Measurements from ENCODE around the gene PANX2.

The PANX2 gene

GRCh38 chr22:50173311-50173982 lies 2.9 kb downstream of the PANX2 start:
- no peak for DNase-seq

- no peak for DNase-seq
Observed at GRCh38 chr22:50173983-50174355, 3.4 kb downstream of the PANX2 start.

GRCh38 chr22:50174382-50175190 lies 4.1 kb downstream of the PANX2 start:
- no peak for DNase-seq

- DNase-seq, result no peak
Observed at GRCh38 chr22:50175191-50175461, 4.6 kb downstream of the PANX2 start.

GRCh38 chr22:50175921-50176849 lies 5.7 kb downstream of the PANX2 start:
- no peak for DNase-seq

GRCh38 chr22:50176850-50177536 lies 6.5 kb downstream of the PANX2 start:
- no peak for DNase-seq

GRCh38 chr22:50177537-50178470 lies 7.3 kb downstream of the PANX2 start:
- no peak for DNase-seq

- no peak for DNase-seq
Observed at GRCh38 chr22:50178471-50178864, 7.9 kb downstream of the PANX2 start.

GRCh38 chr22:50178871-50179869 lies 8.6 kb downstream of the PANX2 start:
- no peak for DNase-seq

GRCh38 chr22:50179937-50180726 lies 9.6 kb downstream of the PANX2 start:
- DNase-seq, result no peak

GRCh38 chr22:50180727-50181521 lies 10.4 kb downstream of the PANX2 start:
- no peak for DNase-seq

GRCh38 chr22:50182176-50183081 lies 11.9 kb downstream of the PANX2 start:
- no peak for DNase-seq

GRCh38 chr22:50183141-50183971 lies 12.8 kb downstream of the PANX2 start:
- no peak for DNase-seq

- DNase-seq, result no peak
Observed at GRCh38 chr22:50184004-50184901, 13.7 kb downstream of the PANX2 start.

GRCh38 chr22:50184902-50185374 lies 14.4 kb downstream of the PANX2 start:
- no peak for DNase-seq

Measured in activated CD8-positive, alpha-beta memory T cell treated with anti-CD3 and anti-CD28 coated beads for 24 hours (primary cell).